ENCODE results near the gene GAS2L3.

Gene GAS2L3

DNA sequence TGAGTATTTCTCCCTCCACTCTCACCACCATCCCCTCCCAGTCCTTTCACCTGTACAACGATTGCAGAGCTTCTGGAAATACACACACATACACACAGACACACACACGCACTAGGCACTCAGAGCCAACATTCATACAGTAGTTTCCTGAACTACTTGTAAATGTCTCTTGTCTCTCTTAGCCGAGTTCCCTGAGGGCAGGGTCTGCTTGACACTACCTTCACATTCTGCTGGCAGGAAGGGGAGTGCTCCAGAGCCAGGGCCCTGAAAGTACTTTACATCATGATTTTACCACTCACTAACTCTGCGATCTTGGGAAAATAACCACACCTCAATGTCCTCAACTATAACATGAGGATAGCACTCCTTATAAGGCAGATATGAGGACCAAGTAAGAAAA is 82.7 kb downstream of the GAS2L3 start:
- DNase-seq (ENCODE audit: low read depth in 1 of 2, low spot score in 1 of 2): no peak
- no peaks in the 10 kb centered on the region for H3K27me3 ChIP-seq (ENCODE audit: insufficient read depth, poor library complexity, severe bottlenecking)
- no peak overlapping the region for H3K4me3 ChIP-seq (replicated peaks; ENCODE audit: insufficient read depth, low read length)
- TF ChIP-seq GABPA (IDR thresholded peaks at IDR 0.05; ENCODE audit: low read depth) (no peak), SPI1 (IDR thresholded peaks at IDR 0.05; ENCODE audit: borderline replicate concordance, low read depth) (no peak), POLR2AphosphoS5 (IDR thresholded peaks at IDR 0.05; ENCODE audit: low read depth) (no peak)
- TF ChIP-seq, protein P1, sequence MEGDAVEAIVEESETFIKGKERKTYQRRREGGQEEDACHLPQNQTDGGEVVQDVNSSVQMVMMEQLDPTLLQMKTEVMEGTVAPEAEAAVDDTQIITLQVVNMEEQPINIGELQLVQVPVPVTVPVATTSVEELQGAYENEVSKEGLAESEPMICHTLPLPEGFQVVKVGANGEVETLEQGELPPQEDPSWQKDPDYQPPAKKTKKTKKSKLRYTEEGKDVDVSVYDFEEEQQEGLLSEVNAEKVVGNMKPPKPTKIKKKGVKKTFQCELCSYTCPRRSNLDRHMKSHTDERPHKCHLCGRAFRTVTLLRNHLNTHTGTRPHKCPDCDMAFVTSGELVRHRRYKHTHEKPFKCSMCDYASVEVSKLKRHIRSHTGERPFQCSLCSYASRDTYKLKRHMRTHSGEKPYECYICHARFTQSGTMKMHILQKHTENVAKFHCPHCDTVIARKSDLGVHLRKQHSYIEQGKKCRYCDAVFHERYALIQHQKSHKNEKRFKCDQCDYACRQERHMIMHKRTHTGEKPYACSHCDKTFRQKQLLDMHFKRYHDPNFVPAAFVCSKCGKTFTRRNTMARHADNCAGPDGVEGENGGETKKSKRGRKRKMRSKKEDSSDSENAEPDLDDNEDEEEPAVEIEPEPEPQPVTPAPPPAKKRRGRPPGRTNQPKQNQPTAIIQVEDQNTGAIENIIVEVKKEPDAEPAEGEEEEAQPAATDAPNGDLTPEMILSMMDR (IDR thresholded peaks at IDR 0.05; ENCODE audit: insufficient read depth, low read length): no peak
- TF ChIP-seq, protein P2, sequence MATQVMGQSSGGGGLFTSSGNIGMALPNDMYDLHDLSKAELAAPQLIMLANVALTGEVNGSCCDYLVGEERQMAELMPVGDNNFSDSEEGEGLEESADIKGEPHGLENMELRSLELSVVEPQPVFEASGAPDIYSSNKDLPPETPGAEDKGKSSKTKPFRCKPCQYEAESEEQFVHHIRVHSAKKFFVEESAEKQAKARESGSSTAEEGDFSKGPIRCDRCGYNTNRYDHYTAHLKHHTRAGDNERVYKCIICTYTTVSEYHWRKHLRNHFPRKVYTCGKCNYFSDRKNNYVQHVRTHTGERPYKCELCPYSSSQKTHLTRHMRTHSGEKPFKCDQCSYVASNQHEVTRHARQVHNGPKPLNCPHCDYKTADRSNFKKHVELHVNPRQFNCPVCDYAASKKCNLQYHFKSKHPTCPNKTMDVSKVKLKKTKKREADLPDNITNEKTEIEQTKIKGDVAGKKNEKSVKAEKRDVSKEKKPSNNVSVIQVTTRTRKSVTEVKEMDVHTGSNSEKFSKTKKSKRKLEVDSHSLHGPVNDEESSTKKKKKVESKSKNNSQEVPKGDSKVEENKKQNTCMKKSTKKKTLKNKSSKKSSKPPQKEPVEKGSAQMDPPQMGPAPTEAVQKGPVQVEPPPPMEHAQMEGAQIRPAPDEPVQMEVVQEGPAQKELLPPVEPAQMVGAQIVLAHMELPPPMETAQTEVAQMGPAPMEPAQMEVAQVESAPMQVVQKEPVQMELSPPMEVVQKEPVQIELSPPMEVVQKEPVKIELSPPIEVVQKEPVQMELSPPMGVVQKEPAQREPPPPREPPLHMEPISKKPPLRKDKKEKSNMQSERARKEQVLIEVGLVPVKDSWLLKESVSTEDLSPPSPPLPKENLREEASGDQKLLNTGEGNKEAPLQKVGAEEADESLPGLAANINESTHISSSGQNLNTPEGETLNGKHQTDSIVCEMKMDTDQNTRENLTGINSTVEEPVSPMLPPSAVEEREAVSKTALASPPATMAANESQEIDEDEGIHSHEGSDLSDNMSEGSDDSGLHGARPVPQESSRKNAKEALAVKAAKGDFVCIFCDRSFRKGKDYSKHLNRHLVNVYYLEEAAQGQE (IDR thresholded peaks at IDR 0.05; ENCODE audit: insufficient replicate concordance, low read depth): no peak
- H3K27ac ChIP-seq (replicated peaks): no peak overlapping the region

DNA sequence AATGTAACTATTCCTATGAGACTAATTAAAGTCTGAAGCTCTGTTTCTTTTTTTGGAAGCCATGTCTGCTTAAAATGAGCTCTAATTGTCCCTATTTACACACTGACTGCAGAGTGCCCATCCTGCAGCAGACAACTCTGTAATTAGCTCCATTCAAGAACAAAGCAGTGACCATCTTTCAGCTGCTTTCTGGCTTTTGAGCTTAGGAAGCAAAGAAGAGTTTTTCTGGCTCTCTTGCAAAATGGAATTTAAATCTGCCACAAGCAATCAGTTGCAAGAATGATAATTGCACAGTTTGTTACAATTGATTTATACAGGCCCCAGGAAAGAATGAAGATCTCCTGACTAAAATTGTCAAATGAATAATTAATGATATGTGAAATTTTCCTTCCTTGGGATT is 83.4 kb downstream of the GAS2L3 start:
- no peak for DNase-seq (ENCODE audit: low read depth in 1 of 2, low spot score in 1 of 2)
- H3K27ac ChIP-seq (replicated peaks): no peak overlapping the region

DNA sequence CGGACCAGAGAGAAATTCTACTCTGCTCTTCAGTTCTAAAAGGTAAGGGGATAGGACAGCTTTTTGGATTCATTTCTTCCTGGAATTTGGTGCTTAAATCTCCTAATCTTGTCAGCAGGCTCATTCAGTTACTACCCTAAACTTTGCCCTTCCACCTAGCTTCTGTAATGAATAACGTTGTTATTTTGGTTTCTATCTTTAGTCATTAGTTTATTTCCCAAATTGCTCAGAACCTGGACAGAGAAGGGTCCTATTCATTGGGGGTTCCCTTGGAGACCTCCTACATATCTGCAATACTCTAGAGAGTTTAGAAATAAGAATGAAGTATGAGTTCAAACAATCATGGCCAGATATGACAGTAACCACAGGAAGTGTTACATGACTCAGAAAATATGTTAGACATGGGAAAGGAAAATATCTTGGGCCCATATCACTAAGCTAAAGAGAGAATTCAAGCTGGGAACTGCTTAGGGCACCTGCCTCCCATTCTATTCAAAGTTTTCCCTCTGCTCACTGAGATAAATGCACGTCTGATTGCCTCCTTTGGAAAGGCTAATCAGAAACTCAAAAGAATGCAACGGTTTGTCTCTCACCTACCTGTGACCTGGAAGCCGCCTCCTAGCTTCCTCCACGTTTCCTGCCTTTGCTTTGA is 87.9 kb downstream of the GAS2L3 start:
- no peak for DNase-seq (ENCODE audit: low read depth in 1 of 2, low spot score in 1 of 2)
- Histone ChIP-seq H3K4me3 (replicated peaks; ENCODE audit: insufficient read depth, low read length) (no peak overlapping the region), H3K27ac (replicated peaks) (no peak overlapping the region), H3K27me3 (ENCODE audit: insufficient read depth, poor library complexity, severe bottlenecking) (no peaks in the 10 kb centered on the region)
- TF ChIP-seq GABPA (IDR thresholded peaks at IDR 0.05; ENCODE audit: low read depth) (no peak), SPI1 (IDR thresholded peaks at IDR 0.05; ENCODE audit: borderline replicate concordance, low read depth) (no peak), POLR2AphosphoS5 (IDR thresholded peaks at IDR 0.05; ENCODE audit: low read depth) (no peak)
- TF ChIP-seq, protein P2 (IDR thresholded peaks at IDR 0.05; ENCODE audit: insufficient replicate concordance, low read depth): no peak
- TF ChIP-seq, protein P1 (IDR thresholded peaks at IDR 0.05; ENCODE audit: insufficient read depth, low read length): no peak

More for the DNA sequence above, 83.4 kb downstream of the GAS2L3 start:
- Histone ChIP-seq H3K4me3 (replicated peaks; ENCODE audit: insufficient read depth, low read length) (no peak overlapping the region), H3K27me3 (ENCODE audit: insufficient read depth, poor library complexity, severe bottlenecking) (no peaks in the 10 kb centered on the region)
- TF ChIP-seq, protein P2 (IDR thresholded peaks at IDR 0.05; ENCODE audit: insufficient replicate concordance, low read depth): no peak
- TF ChIP-seq, protein P1 (IDR thresholded peaks at IDR 0.05; ENCODE audit: insufficient read depth, low read length): no peak
- TF ChIP-seq SPI1 (IDR thresholded peaks at IDR 0.05; ENCODE audit: borderline replicate concordance, low read depth): no peak
- TF ChIP-seq POLR2AphosphoS5 (IDR thresholded peaks at IDR 0.05; ENCODE audit: low read depth): no peak
- TF ChIP-seq GABPA (IDR thresholded peaks at IDR 0.05; ENCODE audit: low read depth): no peak
